ENCODE measurements around the gene PLOD3. TPM values are rescaled to one million over a fixed set of nuclear protein-coding genes. Genes with fewer than 3 reads are reported as not detected.

Gene PLOD3
- total RNA-seq, 1 experiment from 2014 or later: 83.7 TPM

DNA sequence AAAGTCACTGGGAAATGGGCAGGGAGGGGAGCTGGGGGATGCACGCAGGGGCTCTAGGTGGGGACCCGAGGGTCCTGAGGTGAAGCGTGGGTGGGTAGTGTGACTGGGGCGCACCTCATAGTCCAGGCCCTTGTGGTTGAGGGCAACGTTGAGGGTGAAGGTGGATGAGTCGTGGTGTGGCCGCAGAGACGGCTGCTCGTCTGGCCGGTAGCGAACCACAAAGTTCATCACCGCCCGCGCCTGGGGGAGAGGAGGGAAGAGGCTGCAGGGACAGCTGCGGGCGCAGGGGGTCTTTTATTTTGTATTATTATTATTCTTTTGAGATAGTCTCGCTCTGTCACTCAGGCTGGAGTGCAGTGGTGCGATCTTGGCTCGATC, 10.7 kb downstream of the PLOD3 start:
- no peaks in the 10 kb centered on the region for H3K79me2 ChIP-seq (ENCODE audit: insufficient read depth, low read length)
- H3K4me2 ChIP-seq (ENCODE audit: low read length): no peak overlapping the region
- H4K20me1 ChIP-seq (ENCODE audit: insufficient read depth): no peaks in the 10 kb centered on the region
- DNase-seq (ENCODE audit: low read depth, low spot score): no peak
- peaks cover 4 to 8% of the 10 kb centered on the region in 2 experiments; a peak in 3 of 4 replicates for H3K36me3 ChIP-seq (ENCODE audit: control insufficient read depth in 1 of 2, insufficient read depth in 2 of 2, low read length in 2 of 2)
- H3K27ac ChIP-seq (ENCODE audit: low read depth, low read length): no peak overlapping the region
- no peaks in the 10 kb centered on the region for H3K27me3 ChIP-seq (ENCODE audit: insufficient read depth, low read length)
- no peaks in the 10 kb centered on the region for H3K9me2 ChIP-seq (ENCODE audit: insufficient read depth)
- H2AFZ ChIP-seq (ENCODE audit: low read depth, low read length, poor library complexity, severe bottlenecking): no peak overlapping the region
- ChIA-PET CTCF (no interaction called here), POLR2A (no interaction called here), RAD21 (ENCODE audit: low non-redundant PET in 1 of 2, low total read pairs in 2 of 2, uncharacterized antibody in 2 of 2, unreplicated experiment in 2 of 2) (no interaction called here)
- intact Hi-C loops (cut with micrococcal nuclease): no loop called here
- H3K4me3 ChIP-seq (replicated peaks in 1 of 2; ENCODE audit: low read depth in 1 of 2, low read length in 2 of 2): no peak overlapping the region
- TF ChIP-seq TCF7L2 (IDR thresholded peaks at IDR 0.05; ENCODE audit: borderline replicate concordance, extremely low read depth, insufficient read depth, insufficient read length) (no peak), POLR2AphosphoS5 (IDR thresholded peaks at IDR 0.05; ENCODE audit: low read depth, low read length) (no peak), YY1 (IDR thresholded peaks at IDR 0.05; ENCODE audit: extremely low read depth, insufficient replicate concordance, low read depth, low read length) (no peak), EZH2phosphoT487 (IDR thresholded peaks at IDR 0.05; ENCODE audit: borderline replicate concordance) (no peak)
- TF ChIP-seq, protein P1, sequence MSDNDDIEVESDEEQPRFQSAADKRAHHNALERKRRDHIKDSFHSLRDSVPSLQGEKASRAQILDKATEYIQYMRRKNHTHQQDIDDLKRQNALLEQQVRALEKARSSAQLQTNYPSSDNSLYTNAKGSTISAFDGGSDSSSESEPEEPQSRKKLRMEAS (IDR thresholded peaks at IDR 0.05): no peak
- no peaks in the 10 kb centered on the region for H3K9me3 ChIP-seq (ENCODE audit: control insufficient read depth in 1 of 2, insufficient read depth in 1 of 2, low read depth in 1 of 2, low read length in 2 of 2)
- no peak for ATAC-seq
- no TSS peak for BruUV-seq (replicated peaks)
- H3K4me1 ChIP-seq (ENCODE audit: control insufficient read depth in 1 of 2, insufficient read depth in 2 of 2, low read length in 2 of 2): no peaks in the 10 kb centered on the region
- no peak overlapping the region for H3K9ac ChIP-seq (ENCODE audit: low read length)

DNA sequence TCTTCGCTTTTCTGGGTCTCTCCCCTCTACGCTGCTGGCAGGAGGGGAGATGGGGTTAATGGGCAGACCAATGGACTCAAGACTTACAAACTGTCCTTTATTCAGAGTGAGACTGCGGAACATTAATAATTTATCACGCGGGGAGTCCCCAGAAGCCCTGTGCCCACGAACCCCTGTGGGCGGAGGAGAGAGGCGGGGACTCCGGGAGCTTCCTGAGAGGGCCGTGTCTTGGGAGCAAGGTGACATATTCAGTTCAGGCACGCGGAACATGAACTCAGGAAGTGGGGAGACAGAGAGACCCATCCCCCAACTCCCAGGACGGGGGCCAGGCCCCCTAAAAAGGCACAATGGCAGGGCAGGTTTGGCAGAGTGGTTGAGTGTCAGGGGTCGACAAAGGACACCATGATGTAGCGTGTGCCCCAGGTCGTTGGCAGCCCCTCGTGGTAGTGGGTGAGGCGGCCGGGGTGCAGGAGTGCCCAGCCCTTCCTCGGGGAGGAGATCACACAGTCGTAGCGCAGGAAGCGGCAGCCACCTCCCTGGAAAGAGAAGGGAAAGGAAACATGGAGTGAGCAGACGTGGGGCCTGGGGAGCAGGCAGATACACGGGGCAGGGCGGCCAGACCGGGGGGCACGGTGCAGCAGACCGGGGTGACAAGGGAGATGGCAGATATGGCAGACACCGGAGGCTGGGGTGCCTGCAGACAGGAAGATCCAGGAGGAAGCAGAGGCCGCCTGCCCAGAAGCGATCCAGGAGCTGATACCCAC, 11.3 kb downstream of the PLOD3 start:
- CTCF ChIA-PET: no interaction called here
- Histone ChIP-seq H3K9me2 (ENCODE audit: insufficient read depth) (no peaks in the 10 kb centered on the region), H2AFZ (ENCODE audit: low read depth, low read length, poor library complexity, severe bottlenecking) (no peak overlapping the region), H3K4me1 (ENCODE audit: control insufficient read depth in 1 of 2, insufficient read depth in 2 of 2, low read length in 2 of 2) (peaks cover 0 to 1% of the 10 kb centered on the region in 2 experiments; a peak in 3 of 4 replicates), H3K4me2 (ENCODE audit: low read length) (no peak overlapping the region), H3K36me3 (ENCODE audit: control insufficient read depth in 1 of 2, insufficient read depth in 2 of 2, low read length in 2 of 2) (peaks cover 2 to 8% of the 10 kb centered on the region in 2 experiments; a peak in 3 of 4 replicates), H3K27ac (ENCODE audit: low read depth, low read length) (no peak overlapping the region), H4K20me1 (ENCODE audit: insufficient read depth) (no peaks in the 10 kb centered on the region), H3K4me3 (replicated peaks in 1 of 2; ENCODE audit: low read depth in 1 of 2, low read length in 2 of 2) (no peak overlapping the region), H3K79me2 (ENCODE audit: insufficient read depth, low read length) (no peaks in the 10 kb centered on the region), H3K9me3 (ENCODE audit: control insufficient read depth in 1 of 2, insufficient read depth in 1 of 2, low read depth in 1 of 2, low read length in 2 of 2) (no peaks in the 10 kb centered on the region), H3K9ac (ENCODE audit: low read length) (no peak overlapping the region), H3K27me3 (ENCODE audit: insufficient read depth, low read length) (no peaks in the 10 kb centered on the region)
- DNase-seq (ENCODE audit: low read depth, low spot score): no peak
- RAD21 ChIA-PET (ENCODE audit: low non-redundant PET in 1 of 2, low total read pairs in 2 of 2, uncharacterized antibody in 2 of 2, unreplicated experiment in 2 of 2): no interaction called here
- BruUV-seq (replicated peaks): no TSS peak
- POLR2A ChIA-PET: no interaction called here
- intact Hi-C loops (cut with micrococcal nuclease): no loop called here
- no peak for ATAC-seq
- TF ChIP-seq SP1 (IDR thresholded peaks at IDR 0.05; ENCODE audit: low read depth) (no peak), RAD21 (IDR thresholded peaks at IDR 0.05; ENCODE audit: low read depth) (no peak), POLR2AphosphoS5 (IDR thresholded peaks at IDR 0.05; ENCODE audit: low read depth, low read length) (no peak), CEBPB (IDR thresholded peaks at IDR 0.05; ENCODE audit: low read depth) (no peak), ELF1 (IDR thresholded peaks at IDR 0.05; ENCODE audit: borderline replicate concordance, low read depth) (no peak), CBX3 (IDR thresholded peaks at IDR 0.05; ENCODE audit: low read depth) (no peak), JUND (IDR thresholded peaks at IDR 0.05) (no peak), TCF7L2 (IDR thresholded peaks at IDR 0.05; ENCODE audit: borderline replicate concordance, extremely low read depth, insufficient read depth, insufficient read length) (no peak), EZH2phosphoT487 (IDR thresholded peaks at IDR 0.05; ENCODE audit: borderline replicate concordance) (no peak), EGR1 (IDR thresholded peaks at IDR 0.05; ENCODE audit: low read depth) (no peak), ZNF274 (IDR thresholded peaks at IDR 0.05; ENCODE audit: low read depth, low read length) (no peak)
- TF ChIP-seq, protein P2, sequence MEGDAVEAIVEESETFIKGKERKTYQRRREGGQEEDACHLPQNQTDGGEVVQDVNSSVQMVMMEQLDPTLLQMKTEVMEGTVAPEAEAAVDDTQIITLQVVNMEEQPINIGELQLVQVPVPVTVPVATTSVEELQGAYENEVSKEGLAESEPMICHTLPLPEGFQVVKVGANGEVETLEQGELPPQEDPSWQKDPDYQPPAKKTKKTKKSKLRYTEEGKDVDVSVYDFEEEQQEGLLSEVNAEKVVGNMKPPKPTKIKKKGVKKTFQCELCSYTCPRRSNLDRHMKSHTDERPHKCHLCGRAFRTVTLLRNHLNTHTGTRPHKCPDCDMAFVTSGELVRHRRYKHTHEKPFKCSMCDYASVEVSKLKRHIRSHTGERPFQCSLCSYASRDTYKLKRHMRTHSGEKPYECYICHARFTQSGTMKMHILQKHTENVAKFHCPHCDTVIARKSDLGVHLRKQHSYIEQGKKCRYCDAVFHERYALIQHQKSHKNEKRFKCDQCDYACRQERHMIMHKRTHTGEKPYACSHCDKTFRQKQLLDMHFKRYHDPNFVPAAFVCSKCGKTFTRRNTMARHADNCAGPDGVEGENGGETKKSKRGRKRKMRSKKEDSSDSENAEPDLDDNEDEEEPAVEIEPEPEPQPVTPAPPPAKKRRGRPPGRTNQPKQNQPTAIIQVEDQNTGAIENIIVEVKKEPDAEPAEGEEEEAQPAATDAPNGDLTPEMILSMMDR (IDR thresholded peaks at IDR 0.05 in 2 of 3, conservative IDR thresholded peaks at IDR 0.05 in 1 of 3; ENCODE audit: borderline replicate concordance in 1 of 3, insufficient read depth in 1 of 3, low read depth in 2 of 3, low read length in 2 of 3): no peak
- TF ChIP-seq, protein P1 (IDR thresholded peaks at IDR 0.05): no peak

All from HCT116 (cell line).